GM18907 (cell line): ENCODE data around the gene ESX1.
"Not testable (repeated sequence)": the region's sequence is repeated elsewhere in the genome, so short reads cannot be mapped to it uniquely, and the experiment has no call there.

ENCODE experiments used
- ATAC-seq: cut with Tn5 transposase; IDR thresholded peaks from one replicate; pipeline ENCODE4 v1.9.1; 2021; ENCODE audit warnings: mild to moderate bottlenecking, moderate library complexity; ENCODE audit not compliant: unreplicated experiment

Gene ESX1

GRCh38 chrX:104254442-104255115 is at the start of gene ESX1:
TSS of gene ESX1 (minus strand) at chrX:104254933. CDS start at chrX:104254849, 84 bp downstream.
- ATAC-seq, result no peak

GRCh38 chrX:104295636-104296035 is 40.9 kb upstream of the ESX1 start:
- no peak for ATAC-seq

GRCh38 chrX:104288961-104289360 is 34.2 kb upstream of the ESX1 start:
- no peak for ATAC-seq

- no peak for ATAC-seq
These were observed 33.5 kb upstream of the ESX1 start for GRCh38 chrX:104288269-104288668.

- ATAC-seq, result no peak
These were observed 30.5 kb upstream of the ESX1 start for GRCh38 chrX:104285201-104285600.

GRCh38 chrX:104284507-104284906 is 29.8 kb upstream of the ESX1 start:
- ATAC-seq, result no peak

- no peak for ATAC-seq
These were observed 27.5 kb upstream of the ESX1 start for GRCh38 chrX:104282166-104282725.

GRCh38 chrX:104281564-104281963 is 26.8 kb upstream of the ESX1 start:
- ATAC-seq, result no peak

- no peak for ATAC-seq
These were observed 25.9 kb upstream of the ESX1 start for GRCh38 chrX:104280609-104281008.

GRCh38 chrX:104270916-104271512 is 16.3 kb upstream of the ESX1 start:
- no peak for ATAC-seq

GRCh38 chrX:104270212-104270611 is 15.5 kb upstream of the ESX1 start:
- no peak for ATAC-seq

GRCh38 chrX:104255465-104255864 is 732 bp upstream of the ESX1 start:
- ATAC-seq, result no peak

- no peak for ATAC-seq
These were observed 929 bp downstream of the ESX1 start for GRCh38 chrX:104253567-104254441.

GRCh38 chrX:104250470-104250869 is 4.3 kb downstream of the ESX1 start:
- ATAC-seq, result no peak

- ATAC-seq, result not testable (repeated sequence)
These were observed 24.7 kb downstream of the ESX1 start for GRCh38 chrX:104230060-104230459.

GRCh38 chrX:104211187-104211586 is 43.5 kb downstream of the ESX1 start:
- no peak for ATAC-seq

- ATAC-seq, result no peak
These were observed 49.2 kb downstream of the ESX1 start for GRCh38 chrX:104205548-104205947.
